Nephron (organoid): Measurements from ENCODE around the gene CCDC187.

Experiments used
- H3K27ac Mint-ChIP-seq, 3 experiments: 2 replicates each; pipeline ENCODE4 v1.8.0; 2020; ENCODE audit warnings: mixed read lengths in 3 of 3, mild to moderate bottlenecking in 2 of 3, moderate library complexity in 1 of 3
- H3K27me3 Mint-ChIP-seq: 2 replicates; pipeline ENCODE4 v1.8.0; 2021; ENCODE audit warnings: low read depth, mild to moderate bottlenecking, moderate library complexity, mixed read lengths
- H3K36me3 Mint-ChIP-seq: 2 replicates; pipeline ENCODE4 v1.8.0; 2020; ENCODE audit warnings: low read depth, mixed read lengths
- H3K4me1 Mint-ChIP-seq: 2 replicates; pipeline ENCODE4 v1.8.0; 2020; ENCODE audit warnings: mixed read lengths
- H3K4me3 Mint-ChIP-seq, 3 experiments: 2 replicates each; pipeline ENCODE4 v1.8.0; 2020; ENCODE audit warnings: mild to moderate bottlenecking in 3 of 3, mixed read lengths in 3 of 3, moderate library complexity in 2 of 3
- H3K9me3 Mint-ChIP-seq: 2 replicates; pipeline ENCODE4 v1.8.0; 2020; ENCODE audit warnings: mixed read lengths
- TF ChIP-seq, protein P1 (sequence below), 3 experiments: fragments of 200-600 bp; sonication (generic); IDR thresholded peaks; one replicate each; pipeline ENCODE4 v1.5.0; 2021; ENCODE audit warnings: antibody characterized with exemption in 3 of 3; ENCODE audit not compliant: unreplicated experiment in 3 of 3

The CCDC187 gene

GRCh38 chr9:136257381-136258298 is 46.3 kb downstream of the CCDC187 start:
- Mint-ChIP-seq H3K4me1 (no peaks in the 10 kb centered on the region), H3K27ac (no peak overlapping the region), H3K36me3 (no peaks in the 10 kb centered on the region), H3K9me3 (no peaks in the 10 kb centered on the region), H3K4me3 (no peak overlapping the region), H3K27me3 (peaks cover 16% of the 10 kb centered on the region)
- TF ChIP-seq, protein P1, sequence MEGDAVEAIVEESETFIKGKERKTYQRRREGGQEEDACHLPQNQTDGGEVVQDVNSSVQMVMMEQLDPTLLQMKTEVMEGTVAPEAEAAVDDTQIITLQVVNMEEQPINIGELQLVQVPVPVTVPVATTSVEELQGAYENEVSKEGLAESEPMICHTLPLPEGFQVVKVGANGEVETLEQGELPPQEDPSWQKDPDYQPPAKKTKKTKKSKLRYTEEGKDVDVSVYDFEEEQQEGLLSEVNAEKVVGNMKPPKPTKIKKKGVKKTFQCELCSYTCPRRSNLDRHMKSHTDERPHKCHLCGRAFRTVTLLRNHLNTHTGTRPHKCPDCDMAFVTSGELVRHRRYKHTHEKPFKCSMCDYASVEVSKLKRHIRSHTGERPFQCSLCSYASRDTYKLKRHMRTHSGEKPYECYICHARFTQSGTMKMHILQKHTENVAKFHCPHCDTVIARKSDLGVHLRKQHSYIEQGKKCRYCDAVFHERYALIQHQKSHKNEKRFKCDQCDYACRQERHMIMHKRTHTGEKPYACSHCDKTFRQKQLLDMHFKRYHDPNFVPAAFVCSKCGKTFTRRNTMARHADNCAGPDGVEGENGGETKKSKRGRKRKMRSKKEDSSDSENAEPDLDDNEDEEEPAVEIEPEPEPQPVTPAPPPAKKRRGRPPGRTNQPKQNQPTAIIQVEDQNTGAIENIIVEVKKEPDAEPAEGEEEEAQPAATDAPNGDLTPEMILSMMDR (IDR thresholded peaks at IDR 0.05; ENCODE audit: unreplicated experiment in 3 of 3), result no peak

- no peak overlapping the region for H3K27ac Mint-ChIP-seq
- TF ChIP-seq, protein P1 (IDR thresholded peaks at IDR 0.05; ENCODE audit: unreplicated experiment in 3 of 3), result no peak
- no peaks in the 10 kb centered on the region for H3K36me3 Mint-ChIP-seq
- H3K27me3 Mint-ChIP-seq, result peaks cover 14% of the 10 kb centered on the region
- no peak overlapping the region for H3K4me3 Mint-ChIP-seq
- no peaks in the 10 kb centered on the region for H3K4me1 Mint-ChIP-seq
- no peaks in the 10 kb centered on the region for H3K9me3 Mint-ChIP-seq
Measured at GRCh38 chr9:136255896-136256890, 47.7 kb downstream of the CCDC187 start.

GRCh38 chr9:136255166-136255538 is 48.7 kb downstream of the CCDC187 start:
- Mint-ChIP-seq H3K27me3 (peaks cover 12% of the 10 kb centered on the region), H3K4me3 (no peak overlapping the region), H3K36me3 (no peaks in the 10 kb centered on the region), H3K4me1 (peaks cover 4% of the 10 kb centered on the region), H3K9me3 (no peaks in the 10 kb centered on the region), H3K27ac (no peak overlapping the region)
- TF ChIP-seq, protein P1 (IDR thresholded peaks at IDR 0.05; ENCODE audit: unreplicated experiment in 3 of 3), result no peak

DNA sequence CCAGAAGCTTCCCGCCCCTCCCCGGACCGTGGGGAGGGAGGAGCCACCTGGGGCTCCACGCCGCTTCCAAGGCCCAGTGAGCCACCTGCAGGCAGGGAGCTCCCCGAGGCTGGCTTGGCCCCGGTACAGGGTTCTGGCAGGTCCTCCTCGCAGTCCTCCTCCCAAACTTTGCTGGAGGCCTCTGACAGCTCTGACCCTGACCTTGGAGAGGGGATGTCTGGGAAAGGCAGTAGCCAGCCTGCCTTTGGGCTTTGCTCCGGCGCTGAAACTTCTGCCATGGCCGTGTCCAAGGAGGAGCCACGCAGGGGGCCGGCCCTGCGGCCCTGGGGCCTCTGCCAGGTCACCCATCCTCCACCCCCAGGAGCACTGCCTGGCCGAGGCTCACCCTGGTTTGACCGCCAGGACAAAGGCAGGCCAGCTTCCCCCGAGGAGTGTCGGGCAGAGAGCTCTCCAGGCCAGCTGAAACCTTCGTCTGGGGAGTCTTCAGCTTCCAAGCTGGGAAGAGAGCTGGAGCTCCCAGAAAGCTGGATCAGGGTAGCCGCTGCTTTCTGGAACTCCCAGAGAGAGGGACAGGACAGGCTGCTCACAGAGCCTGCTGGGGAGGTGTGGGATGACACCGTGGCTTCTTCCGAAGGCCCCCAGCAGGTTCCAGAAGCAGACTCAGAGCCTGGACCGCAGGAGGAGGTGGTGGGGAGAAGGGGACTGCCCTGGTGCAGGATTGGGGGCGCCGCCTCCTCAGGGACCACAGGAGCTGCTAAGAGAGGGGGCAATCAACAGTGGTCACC is 49.3 kb downstream of the CCDC187 start:
- H3K4me3 Mint-ChIP-seq, result no peak overlapping the region
- H3K9me3 Mint-ChIP-seq, result no peaks in the 10 kb centered on the region
- no peaks in the 10 kb centered on the region for H3K36me3 Mint-ChIP-seq
- H3K4me1 Mint-ChIP-seq, result peaks cover 10% of the 10 kb centered on the region
- TF ChIP-seq, protein P1 (IDR thresholded peaks at IDR 0.05; ENCODE audit: unreplicated experiment in 3 of 3), result no peak
- no peak overlapping the region for H3K27ac Mint-ChIP-seq
- H3K27me3 Mint-ChIP-seq, result peaks cover 17% of the 10 kb centered on the region

DNA sequence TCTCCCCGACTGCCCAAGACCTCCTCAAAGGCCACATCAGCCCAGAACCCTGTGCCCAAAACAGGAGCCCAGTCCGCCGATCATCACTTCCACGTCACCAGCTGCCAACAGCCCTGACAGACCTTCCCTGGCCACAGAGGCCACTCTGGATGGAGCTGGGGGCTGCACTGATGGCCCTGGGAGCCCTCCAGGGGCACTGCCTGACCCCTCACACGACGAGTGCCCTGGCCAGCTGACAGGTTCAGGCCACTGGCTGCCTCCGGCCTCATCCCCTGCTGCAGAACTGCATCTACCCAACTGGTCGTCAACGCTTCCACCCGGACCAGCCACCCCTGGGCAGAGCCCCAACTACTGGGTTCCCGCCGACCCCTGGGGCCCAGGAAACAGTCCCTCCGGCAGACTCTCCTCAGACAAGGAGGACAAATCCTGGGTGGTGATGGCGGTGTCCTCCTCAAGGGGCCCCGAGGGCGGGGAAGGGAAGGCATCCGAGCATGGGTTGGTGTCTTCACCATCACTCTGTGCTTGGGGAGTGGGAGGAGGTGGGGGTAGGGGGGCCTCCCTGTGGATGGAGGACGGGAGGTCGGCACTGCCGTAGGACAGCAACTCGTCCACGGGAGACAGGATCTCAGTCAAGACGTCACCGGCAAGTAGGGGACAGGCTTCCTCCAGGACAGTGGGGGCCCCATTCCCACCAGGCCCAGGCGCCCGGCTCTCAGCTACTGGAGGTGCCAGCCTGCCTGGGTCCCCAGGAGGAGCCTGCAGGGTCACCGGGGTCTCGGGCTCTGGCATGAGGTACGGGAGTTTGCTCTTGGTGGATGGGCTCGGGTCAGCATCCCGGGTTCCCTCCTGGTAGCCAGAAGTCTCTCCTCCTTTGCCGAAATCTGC is 50.4 kb downstream of the CCDC187 start:
- Mint-ChIP-seq H3K27me3 (peaks cover 14% of the 10 kb centered on the region), H3K9me3 (no peaks in the 10 kb centered on the region), H3K36me3 (no peaks in the 10 kb centered on the region), H3K4me1 (peaks cover 10% of the 10 kb centered on the region), H3K4me3 (no peak overlapping the region), H3K27ac (no peak overlapping the region)
- TF ChIP-seq, protein P1 (IDR thresholded peaks at IDR 0.05; ENCODE audit: unreplicated experiment in 3 of 3), result no peak
